NCI-H2227 (cell line): ENCODE data around the gene KRT39.
"Not testable (repeated sequence)": the region's sequence is repeated elsewhere in the genome, so short reads cannot be mapped to it uniquely, and the experiment has no call there.

Experiments used
- DNase-seq: peaks from one replicate; lab custom pipeline; 2025; ENCODE audit not compliant: unreplicated experiment; lab: John Stamatoyannopoulos, UW

KRT39 gene

DNA sequence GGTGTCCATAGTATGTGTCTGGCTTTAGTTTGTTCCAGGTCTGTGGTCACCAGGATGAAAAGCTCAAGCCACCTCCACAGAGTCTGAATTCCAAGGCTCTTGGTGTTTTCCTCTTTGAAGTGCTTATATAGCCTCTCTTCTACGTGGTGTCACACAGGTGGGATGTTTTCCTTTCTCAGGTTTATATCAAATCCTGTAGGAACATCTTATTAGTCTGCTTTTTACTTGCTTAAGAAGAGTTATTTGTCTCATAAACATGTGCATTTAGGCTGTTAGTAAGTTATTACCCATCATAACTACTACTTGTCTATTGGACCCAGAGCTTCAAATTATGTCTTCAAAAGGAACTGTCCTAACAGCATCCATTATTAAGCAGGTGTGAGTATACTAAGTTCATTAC is at the start of gene KRT39:
KRT39 (minus strand) TSS at position 101 of the 400 bp plus-strand sequence; CDS start at position 9, 92 bp downstream.
- no peak for DNase-seq

DNA sequence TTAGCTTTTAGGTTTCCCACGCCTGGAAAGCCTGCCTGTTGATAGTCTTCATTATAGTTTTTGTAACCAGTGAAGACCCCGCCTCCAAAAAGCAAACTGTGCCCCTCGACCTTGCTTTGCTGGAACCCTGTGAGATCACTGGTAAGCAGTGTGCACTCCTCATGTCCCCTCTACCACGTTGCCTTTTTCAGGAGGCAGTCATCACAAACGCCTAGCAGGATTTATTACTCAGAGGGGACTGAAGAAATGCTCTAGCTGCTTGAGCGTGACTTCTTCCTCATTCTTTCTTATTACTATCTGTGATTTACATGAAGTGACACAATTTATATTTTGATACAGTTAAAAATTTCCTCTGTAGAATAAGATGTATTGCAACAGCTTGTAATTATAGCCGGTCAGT is 48.7 kb upstream of the KRT39 start:
- DNase-seq: no peak

DNA sequence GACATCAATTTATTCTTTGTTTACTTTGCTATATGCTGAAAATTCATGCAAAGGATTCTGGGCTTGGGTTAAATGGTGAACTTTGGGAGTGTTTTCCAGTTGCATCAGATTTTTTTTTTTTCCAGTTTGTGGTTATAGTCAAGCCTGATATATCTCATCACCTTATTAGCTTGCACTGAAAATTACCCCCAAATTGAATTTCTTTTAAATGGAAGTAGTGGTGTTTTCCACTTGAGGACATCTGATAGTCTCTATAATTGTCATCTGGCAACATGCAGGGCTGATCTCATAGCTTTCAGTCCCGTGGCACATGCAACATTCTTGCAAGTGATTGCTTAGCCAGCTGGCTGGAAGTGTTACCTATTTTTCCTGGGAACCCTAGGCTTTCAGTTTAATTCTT is 46.9 kb upstream of the KRT39 start:
- DNase-seq: peak; percentile 41

DNA sequence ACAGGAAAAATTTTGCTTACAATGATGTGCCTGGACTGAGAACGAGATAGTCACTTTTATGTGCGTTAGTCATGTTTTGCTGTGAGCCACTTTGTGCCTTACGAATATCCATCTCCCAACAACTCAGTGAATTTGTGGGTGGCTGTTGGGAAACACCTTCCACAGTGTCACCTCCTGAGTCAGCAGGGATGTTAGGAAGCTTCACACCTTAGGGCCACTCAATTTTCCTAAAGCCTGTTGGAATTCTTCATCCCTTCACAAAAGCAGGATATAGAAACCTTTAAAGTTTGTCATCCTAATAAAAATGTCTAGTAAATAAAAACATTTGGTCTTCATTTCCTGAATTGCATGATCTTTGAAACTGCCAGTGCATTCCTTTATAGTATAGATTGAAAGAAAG is 46.4 kb upstream of the KRT39 start:
- no peak for DNase-seq

DNA sequence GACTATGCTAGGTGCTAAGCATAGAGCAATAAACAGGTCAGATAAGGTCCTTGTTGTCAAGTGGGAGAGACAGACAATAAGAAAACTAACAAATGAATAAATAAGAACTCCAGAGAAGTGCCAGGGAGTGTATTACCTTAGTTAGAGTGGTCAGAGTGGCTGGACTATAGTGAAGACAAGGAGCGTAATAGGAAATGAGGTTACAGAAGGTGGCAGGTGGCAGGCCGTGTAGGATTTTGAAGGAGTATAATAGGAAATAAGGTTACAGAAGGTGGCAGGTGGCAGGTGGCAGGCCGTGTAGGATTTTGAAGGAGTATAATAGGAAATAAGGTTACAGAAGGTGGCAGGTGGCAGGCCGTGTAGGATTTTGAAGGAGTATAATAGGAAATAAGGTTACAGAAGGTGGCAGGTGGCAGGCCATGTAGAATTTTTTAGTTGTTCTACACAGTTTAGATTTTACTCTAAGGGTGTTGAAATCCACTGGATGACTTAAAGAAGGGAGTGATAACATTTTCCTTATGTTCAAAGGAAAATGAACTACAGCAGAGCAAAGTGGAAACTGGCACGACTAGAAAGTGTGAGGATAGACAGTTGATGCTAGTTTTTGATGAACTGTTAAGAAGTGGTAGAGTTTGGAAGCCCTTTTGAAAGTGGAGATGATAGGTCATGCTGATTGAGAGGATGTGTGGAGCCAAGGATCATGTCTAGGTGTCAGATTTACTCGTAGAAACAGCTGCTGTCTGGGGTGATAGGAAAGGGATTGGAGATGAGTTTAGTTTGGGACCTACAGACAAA is 45.8 kb upstream of the KRT39 start:
- DNase-seq: no peak

DNA sequence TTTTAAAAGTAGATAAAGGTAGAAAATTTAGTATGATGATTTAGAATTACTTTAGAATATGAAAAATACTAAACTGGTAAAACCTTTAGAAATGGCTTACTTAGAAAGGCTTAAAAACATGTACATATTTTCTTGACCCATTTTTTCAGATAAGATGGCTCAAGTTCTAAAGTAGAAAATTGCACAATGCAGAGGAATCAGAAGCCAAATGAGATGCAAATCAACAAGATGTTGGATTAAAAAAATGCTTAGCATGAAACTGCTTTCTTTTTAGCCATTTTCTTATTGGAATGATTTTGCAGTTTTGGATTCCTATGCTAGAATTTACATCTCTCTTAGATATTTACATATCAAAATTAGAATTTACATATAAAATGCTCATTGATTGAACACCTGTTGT is 43.7 kb upstream of the KRT39 start:
- DNase-seq: no peak

DNA sequence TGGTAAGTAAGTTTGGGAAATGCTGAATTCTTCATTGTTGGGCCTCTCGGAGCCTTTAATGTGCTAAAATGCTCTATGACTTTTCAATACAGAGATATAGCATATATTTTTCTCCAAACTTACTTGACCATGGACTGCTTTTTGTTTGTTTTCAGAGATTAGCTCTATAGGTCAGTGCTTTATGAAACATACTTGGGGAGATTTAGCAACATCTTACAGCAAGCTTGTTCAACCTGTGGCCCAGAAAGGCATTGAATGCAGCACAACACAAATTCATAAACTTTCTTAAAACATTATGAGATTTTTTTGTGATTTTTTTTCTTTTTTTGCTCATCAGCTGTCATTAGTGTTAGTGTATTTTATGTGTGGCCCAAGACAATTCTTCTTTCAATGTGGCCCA is 43.2 kb upstream of the KRT39 start:
- no peak for DNase-seq

DNA sequence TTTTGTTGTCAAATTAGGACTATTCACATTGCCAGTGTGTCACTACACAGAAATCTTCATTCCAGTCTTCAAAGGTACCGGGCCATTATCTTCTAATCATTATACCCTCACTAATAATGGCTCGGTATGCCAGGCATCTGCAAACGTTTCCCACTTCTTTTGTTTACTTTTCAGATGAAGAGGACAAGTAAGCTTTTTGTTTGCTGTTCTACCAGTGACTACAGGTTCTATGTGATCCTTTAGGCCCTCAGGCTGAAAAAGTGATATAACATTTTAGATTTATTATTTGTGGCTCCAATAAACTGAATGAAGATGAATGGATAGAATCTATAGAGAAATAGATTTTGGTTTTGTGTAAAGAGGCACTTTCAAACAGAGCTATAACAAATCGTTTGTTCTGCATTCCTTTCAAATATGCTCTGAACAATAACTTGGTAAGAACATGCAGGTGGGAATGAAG is 42.6 kb upstream of the KRT39 start:
- DNase-seq: no peak

DNA sequence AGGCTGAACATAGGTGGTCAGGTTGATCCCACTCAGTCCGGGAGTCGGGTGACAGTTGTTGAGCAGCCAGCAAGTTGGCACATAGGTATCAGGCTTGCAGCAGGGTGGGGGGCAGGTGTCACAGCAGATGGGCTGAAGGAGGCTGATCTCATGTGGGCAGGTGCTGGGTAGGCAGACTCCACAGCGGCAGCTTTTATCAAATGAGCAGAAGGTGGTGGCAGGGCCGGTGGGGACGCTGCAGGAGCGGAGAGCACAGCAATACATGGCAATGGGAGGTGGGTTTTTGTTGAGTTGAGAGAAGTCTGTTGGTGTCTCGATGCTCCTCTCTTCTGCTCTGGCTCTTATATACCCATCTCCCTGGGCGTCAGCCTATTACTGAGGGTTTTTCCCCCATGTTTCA is 42.1 kb upstream of the KRT39 start, which contains the start of gene KRTAP3-1:
KRTAP3-1 (minus strand) TSS at position 318 of the 400 bp plus-strand sequence; CDS start at position 264, 54 bp downstream.
- DNase-seq: no peak

DNA sequence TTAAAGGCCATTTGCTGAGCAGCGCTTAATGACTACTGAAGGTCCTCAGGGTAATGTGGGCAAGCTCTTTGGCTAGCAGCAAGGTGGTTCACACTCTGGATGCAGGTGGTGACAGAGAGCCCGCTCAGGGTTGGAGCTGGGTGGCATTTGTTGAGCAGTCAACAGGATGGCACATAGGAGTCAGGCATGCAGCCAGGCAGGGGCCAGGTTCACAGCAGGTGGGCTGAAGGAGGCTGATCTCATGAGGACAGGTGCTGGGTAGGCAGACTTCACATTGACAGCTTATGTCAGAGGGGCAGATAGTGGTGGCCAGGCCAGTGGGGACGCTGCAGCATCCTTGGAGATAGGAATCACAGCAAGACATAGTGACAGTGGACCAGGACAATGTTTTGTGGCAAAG is 37.6 kb upstream of the KRT39 start:
- no peak for DNase-seq

DNA sequence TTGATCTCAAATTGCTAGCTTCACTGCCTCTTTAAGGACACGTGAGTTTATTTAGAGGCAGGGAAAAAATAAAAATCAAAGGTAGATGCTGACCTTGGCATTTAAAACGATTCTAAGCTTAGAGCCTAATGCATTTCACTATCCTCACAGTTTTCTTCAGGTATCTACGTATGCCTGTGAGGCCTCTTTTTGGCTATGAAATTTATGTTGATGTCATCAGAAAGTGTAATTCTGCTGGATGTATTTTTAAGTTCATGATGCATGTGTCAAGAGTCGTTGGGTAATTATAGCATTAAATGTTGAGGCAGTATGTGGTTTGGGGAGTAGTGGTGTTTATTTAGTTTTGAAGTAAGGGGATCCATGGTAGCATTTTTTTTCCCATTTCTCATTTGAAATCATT is 37.2 kb upstream of the KRT39 start:
- no peak for DNase-seq

DNA sequence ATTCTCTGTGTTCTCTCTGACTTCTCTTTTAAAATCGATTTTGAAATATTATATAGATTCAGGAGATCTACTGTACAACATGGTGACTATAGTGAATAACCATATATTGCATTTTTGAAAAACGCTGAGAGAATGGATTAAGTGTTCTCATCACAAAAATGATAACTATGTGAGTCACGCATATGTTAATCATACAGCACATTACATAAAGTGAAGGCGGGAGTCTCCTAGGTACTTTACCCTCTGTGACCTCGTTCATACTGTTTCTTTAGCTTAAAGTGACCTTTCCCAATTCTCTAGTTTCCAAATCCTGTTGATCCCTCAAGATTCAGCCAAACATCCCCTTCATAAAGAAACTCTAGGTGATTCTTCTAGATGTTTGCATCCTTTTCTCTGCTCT is 36.1 kb upstream of the KRT39 start:
- DNase-seq: no peak

DNA sequence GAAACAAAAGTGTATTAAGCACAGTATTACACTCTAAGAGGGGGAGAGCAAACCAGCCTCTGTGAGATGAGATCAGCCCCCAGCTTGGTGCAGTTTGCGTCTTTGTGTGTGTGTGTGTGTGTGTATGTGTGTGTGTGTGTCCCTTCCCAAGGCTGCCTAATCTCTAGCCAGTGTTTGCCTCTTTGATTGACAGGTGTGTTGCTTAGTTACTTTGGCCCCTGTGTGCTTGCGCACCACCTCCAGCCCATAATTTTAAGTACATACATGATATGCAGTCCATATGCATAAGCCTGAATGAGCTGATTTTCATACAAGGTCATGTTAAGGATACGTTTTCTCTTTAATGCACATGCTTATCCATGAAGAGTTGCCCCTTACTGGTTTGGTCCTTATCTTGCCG is 35.0 kb upstream of the KRT39 start:
- DNase-seq: no peak

DNA sequence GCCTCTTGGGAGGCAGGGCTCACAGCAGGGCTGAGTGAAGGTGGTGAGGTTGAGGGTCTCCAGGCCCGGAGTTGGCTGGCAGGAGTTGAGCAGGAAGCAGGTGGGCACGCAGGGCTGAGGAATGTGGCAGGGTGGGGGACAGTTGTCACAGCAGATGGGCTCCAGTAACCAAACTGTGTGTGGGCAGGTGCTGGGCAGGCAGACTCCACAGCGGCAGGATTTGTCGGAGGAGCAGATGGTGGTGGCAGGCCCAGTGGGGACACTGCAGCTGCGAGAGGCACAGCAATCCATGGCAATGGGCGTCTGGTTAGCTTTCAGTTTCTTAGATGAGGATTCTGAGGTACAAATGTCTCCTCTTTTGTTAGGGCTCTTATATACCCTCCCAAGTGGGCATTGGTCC is 32.8 kb upstream of the KRT39 start, which contains the start of gene KRTAP3-2:
KRTAP3-2 (minus strand) TSS at position 344 of the 400 bp plus-strand sequence; CDS start at position 291, 53 bp downstream.
- DNase-seq: not testable (repeated sequence)

DNA sequence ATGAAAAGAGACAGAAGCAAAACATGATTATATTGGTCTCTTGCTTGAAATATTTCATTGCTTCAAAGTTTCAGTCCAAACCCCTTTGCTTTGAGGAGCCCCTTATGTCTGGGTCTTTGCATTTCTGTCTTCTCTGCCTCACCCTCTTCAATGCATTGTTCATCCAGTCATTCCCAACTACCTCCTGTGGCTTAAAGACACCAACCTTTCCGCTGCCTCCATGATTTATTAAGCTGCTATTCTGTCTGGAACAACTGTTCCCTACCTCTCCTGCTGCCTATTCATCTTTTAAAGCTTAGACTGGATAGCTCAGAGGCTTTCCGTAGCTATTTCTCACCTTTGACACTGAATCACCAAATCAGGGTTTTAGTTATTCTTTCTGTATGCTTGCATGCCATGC is 30.6 kb upstream of the KRT39 start:
- DNase-seq: peak; percentile 35

DNA sequence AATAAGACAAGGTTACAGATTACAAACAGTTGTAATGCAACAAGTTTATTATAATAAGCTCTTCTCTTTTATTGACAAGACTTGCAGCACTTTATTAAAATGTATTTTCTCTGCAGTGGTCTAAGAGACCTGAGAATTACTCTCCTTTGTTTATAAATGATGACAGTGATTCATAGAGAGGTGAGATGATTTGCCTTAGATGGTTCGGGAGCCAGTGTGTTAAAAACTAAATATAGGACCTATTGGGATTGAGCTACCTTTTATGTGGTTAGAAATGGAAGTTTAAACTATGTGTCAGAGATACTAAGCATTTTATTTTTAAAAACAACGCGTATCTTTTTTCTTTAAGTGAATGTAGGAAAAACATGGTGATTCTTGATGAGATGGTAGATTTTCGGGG is 30.1 kb upstream of the KRT39 start:
- DNase-seq: no peak

DNA sequence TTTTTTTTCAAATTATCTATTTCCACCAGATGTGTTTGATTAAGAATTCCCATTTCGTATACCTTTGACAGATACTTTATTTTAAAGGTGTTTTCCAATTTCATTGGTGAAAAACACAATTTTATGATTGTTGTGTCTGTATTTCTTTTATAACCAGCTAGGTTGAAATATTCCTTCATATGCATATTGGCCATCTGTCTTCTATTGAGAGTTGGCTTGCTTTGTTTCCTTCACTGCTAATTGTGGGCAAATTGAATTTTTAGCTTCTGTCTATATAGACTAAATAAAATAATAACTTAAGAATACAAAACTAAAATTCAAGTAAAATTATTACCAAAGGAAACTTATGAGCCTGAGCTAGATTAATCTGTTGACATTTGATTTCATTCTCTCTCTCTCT is 28.4 kb upstream of the KRT39 start:
- no peak for DNase-seq

DNA sequence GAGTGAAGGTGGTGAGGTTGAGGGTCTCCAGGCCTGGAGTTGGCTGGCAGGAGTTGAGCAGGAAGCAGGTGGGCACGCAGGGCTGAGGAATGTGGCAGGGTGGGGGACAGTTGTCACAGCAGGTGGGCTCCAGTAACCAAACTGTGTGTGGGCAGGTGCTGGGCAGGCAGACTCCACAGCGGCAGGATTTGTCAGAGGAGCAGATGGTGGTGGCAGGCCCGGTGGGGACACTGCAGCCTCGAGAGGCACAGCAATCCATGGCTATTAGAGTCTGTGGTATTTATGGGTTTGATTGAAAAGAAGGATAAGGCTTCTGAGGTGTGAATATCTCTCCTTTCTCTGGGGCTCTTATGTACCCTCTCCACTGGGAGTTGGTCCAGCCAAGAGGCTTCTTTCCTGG is 27.1 kb upstream of the KRT39 start, which contains the start of gene KRTAP3-3:
KRTAP3-3 (minus strand) TSS at position 326 of the 400 bp plus-strand sequence; CDS start at position 259, 67 bp downstream.
- no peak for DNase-seq

DNA sequence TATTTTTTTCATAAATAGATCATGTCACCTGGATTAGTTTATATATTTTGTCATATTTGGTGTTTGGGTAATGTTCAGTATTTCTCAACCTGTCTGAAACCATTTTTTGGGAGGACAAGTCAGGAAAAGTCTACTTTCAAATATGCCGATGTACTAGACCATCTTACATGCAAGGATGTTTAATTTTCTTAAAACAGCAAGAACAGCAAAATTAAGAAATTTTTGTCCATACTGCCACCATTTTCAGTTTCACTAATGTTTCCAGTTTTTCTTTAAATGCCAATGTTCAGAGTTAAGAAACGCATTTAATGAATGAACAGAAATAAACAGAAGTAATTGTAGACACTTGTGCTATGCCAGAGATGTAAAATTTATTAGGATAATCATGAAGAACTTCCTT is 26.3 kb upstream of the KRT39 start:
- no peak for DNase-seq

DNA sequence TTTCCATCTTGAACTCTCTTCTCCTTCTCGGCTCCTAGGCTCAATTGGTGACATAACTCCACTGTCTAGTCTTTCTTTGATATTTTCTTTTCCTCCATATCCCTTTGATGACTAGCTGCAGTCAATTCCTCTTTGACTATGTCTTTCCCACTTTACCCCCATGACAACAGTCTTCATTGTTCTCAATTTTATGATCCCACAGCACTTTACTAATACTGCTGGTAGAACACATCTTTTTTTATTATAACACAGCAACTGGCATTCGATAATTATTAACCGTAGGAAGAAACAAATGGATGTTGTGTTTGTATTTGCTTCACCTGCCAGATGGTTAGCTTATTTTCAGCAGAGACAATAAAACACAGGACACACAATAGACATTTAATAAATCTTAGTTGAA is 25.9 kb upstream of the KRT39 start:
- DNase-seq: no peak

DNA sequence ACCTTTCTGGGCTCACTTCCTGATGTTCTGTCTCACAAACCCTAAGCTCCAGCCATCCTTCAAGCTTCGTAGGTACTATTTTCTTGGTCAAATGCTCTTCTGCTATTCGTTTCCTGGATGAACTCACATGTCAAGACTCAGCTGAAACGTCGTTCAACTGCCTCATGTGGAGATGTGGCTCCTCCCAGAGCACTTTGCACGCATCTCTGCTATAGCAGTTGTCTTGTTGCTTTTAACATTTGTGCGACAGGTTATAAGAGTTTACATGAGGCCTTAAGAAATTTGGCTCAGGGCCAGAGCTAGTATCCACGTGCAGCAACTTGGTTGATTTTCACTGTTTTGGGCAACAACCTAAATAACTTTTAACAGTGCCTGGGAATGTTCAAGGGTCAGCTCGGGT is 20.2 kb upstream of the KRT39 start:
- DNase-seq: no peak

DNA sequence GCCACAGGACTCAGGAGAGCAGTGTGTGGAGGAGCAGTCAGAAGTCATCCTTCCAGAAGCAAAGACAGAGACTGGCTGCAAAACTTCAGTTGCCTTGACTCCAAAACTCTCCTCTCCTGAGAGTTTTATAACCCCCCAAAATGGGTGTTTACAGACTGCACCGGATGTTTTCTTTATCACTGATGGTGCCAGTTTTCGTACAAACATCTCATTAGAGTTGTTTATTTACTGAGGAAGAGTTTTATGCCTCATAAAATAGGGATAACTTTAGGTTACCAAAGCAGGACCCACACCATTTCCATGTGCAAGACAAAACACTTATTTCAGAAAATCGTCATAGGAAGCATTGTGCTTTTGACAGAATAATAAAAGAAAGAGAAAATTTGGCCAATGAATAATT is 17.5 kb upstream of the KRT39 start, which contains the start of gene KRT40:
KRT40 (minus strand) TSS at position 101 of the 400 bp plus-strand sequence; CDS start at position 48, 53 bp downstream.
- DNase-seq: no peak

DNA sequence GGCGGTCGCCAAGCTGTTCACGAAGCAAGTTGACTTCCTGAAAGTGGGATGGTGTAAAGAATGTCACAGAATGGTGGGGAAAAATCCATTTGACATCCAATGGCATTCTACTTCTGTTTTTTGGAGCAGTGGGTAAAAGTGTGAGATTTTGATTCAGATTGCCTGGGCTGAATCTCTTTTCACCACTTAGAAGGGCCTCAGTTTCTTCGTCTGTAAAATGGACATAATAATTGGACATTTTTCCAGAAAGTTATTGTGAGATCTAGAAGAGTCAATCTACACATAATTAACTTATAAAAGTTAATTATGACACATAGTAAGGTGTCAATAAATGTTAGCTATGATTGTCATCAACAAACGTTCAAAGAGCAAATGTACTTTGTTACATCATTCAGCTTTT is 14.4 kb upstream of the KRT39 start:
- no peak for DNase-seq
